ENCODE results near the gene CCNL1.

CCNL1 gene

DNA sequence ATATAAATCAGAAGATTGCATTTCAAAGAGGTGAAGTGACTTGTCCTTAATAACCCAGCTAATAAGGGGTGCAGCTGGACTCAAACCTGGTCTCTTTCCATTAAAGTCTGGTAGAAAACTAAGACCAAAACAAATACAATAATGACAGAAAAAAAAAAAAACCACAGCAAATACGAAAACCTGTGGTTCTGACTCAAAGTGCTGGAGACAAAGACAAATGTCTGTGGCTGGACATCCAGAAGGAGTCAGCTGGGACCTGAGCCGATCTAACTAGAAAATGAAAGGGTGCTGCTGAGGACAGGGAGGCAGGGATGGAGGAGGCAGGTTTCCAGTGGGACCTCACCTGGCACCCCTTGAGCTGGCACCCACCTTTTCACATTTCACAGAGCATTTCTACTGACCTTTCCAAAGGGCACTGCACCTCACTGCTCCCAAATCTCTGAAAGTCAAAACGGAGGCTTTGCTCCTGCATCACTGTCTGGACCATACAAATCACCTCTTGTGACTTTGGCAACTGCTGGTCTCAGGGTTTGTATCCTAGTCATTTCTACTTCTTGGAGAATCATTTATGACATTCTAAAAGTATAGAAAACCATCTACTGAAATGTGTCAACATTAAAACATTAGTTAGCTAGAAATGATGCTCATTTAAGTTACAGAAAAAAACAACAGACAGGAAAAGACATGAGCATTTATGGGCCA lies 61.7 kb downstream of the CCNL1 start:
- Histone ChIP-seq H3K27me3 (ENCODE audit: insufficient read depth, low read length, poor library complexity, severe bottlenecking) (no peaks in the 10 kb centered on the region), H3K79me2 (ENCODE audit: insufficient read depth, low read length) (no peaks in the 10 kb centered on the region), H3K9me2 (replicated peaks; ENCODE audit: low read depth, low read length) (no peaks in the 10 kb centered on the region), H3K9me3 (ENCODE audit: insufficient read depth, low read depth, low read length) (no peaks in the 10 kb centered on the region), H3K9ac (ENCODE audit: low read depth, low read length, poor library complexity, severe bottlenecking) (no peak overlapping the region), H3K4me3 (ENCODE audit: low read length, poor library complexity, severe bottlenecking) (no peak overlapping the region), H4K20me1 (ENCODE audit: insufficient read depth, low read length, poor library complexity, severe bottlenecking) (no peaks in the 10 kb centered on the region), H2AFZ (ENCODE audit: low read length) (no peak overlapping the region), H3K4me1 (ENCODE audit: insufficient read depth, low read length, poor library complexity, severe bottlenecking) (no peaks in the 10 kb centered on the region), H3K4me2 (ENCODE audit: low read depth, low read length, poor library complexity, severe bottlenecking) (no peak overlapping the region), H3F3A (ENCODE audit: low read depth) (no peaks in the 10 kb centered on the region), H3K36me3 (ENCODE audit: insufficient read depth, low read length) (no peaks in the 10 kb centered on the region)
- no peak for TF ChIP-seq EZH2phosphoT487 (IDR thresholded peaks at IDR 0.05; ENCODE audit: borderline replicate concordance)
- TF ChIP-seq, protein P1, sequence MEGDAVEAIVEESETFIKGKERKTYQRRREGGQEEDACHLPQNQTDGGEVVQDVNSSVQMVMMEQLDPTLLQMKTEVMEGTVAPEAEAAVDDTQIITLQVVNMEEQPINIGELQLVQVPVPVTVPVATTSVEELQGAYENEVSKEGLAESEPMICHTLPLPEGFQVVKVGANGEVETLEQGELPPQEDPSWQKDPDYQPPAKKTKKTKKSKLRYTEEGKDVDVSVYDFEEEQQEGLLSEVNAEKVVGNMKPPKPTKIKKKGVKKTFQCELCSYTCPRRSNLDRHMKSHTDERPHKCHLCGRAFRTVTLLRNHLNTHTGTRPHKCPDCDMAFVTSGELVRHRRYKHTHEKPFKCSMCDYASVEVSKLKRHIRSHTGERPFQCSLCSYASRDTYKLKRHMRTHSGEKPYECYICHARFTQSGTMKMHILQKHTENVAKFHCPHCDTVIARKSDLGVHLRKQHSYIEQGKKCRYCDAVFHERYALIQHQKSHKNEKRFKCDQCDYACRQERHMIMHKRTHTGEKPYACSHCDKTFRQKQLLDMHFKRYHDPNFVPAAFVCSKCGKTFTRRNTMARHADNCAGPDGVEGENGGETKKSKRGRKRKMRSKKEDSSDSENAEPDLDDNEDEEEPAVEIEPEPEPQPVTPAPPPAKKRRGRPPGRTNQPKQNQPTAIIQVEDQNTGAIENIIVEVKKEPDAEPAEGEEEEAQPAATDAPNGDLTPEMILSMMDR (conservative IDR thresholded peaks at IDR 0.05; ENCODE audit: low read length), result no peak

All from Loucy (cell line).